ENCODE measurements around the gene REPIN1.

REPIN1 gene

DNA sequence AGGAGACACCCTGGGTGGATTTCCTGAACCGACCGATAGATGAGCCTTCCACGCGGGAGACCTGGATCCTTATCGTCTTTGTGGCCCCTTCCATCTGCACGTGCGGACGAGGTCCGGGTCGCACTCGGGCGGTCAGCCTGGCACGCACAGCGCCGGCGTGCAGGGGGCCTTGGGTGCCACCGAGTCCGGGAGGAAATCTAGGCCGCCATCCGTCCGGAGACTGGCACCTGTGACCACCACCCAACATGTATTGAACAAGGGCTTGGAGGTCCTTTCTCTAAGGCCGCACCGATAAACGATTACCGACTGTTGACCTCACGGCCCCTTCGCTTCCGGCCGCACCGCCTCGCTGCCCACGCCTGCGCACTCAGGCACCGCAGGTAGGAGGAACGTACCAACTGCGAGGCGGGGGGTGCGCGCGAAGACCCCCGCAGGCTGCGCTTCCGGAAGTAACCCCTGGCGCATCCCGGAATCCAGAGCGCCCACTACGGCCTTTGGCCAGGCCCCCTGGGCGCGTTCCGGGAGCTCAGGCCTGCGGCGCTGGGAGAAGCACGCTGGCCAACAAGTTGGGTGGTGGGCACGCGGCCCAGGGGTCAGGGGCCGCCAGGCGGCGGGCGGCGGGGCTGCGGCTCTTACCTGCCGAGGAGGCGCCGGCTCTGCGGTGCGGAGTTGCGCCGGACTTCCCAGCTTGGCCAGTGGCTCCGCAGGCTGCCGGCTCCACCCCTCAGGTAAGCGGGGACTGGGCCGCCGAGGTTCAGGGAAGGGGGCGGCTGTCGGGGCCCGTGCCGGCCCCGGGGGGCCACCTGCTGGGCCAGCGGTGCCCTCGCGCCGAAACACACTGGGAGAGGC is 45.6 kb upstream of the REPIN1 start, which contains the start of the genes ACTR3C and LRRC61:
Gene ACTR3C, minus strand, starts transcription at position 713 of the 849 bp plus-strand sequence. CDS start 28,249 bp downstream, outside the sequence.
Gene LRRC61, plus strand, starts transcription at position 523 of the 849 bp plus-strand sequence. CDS start 13,507 bp downstream, outside the sequence.
- peaks cover 57% of the 10 kb centered on the region for H3K4me1 ChIP-seq (ENCODE audit: low read length)
- no peaks in the 10 kb centered on the region for H3K27me3 ChIP-seq (ENCODE audit: low read depth, low read length)
- TF ChIP-seq EZH2phosphoT487 (IDR thresholded peaks at IDR 0.05; ENCODE audit: low read depth) = no peak
- TF ChIP-seq, protein P1, sequence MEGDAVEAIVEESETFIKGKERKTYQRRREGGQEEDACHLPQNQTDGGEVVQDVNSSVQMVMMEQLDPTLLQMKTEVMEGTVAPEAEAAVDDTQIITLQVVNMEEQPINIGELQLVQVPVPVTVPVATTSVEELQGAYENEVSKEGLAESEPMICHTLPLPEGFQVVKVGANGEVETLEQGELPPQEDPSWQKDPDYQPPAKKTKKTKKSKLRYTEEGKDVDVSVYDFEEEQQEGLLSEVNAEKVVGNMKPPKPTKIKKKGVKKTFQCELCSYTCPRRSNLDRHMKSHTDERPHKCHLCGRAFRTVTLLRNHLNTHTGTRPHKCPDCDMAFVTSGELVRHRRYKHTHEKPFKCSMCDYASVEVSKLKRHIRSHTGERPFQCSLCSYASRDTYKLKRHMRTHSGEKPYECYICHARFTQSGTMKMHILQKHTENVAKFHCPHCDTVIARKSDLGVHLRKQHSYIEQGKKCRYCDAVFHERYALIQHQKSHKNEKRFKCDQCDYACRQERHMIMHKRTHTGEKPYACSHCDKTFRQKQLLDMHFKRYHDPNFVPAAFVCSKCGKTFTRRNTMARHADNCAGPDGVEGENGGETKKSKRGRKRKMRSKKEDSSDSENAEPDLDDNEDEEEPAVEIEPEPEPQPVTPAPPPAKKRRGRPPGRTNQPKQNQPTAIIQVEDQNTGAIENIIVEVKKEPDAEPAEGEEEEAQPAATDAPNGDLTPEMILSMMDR (IDR thresholded peaks at IDR 0.05; ENCODE audit: low read depth, low read length) = peak; percentile 40
- H3K9me3 ChIP-seq (ENCODE audit: insufficient read depth, low read length) = no peaks in the 10 kb centered on the region
- H4K20me1 ChIP-seq (ENCODE audit: insufficient read depth, low read length) = no peaks in the 10 kb centered on the region
- peak within 1 kb of the TSS; percentile 88 for H3K4me3 ChIP-seq (ENCODE audit: low read length)
- peak within 1 kb of the TSS; percentile 94 for H3K9ac ChIP-seq (ENCODE audit: low read length)
- peaks cover 42% of the 10 kb centered on the region for H3K79me2 ChIP-seq (ENCODE audit: low read length)
- peak within 1 kb of the TSS; percentile 80 for H3K27ac ChIP-seq (ENCODE audit: low read length)
- H3K36me3 ChIP-seq (replicated peaks; ENCODE audit: low read depth, low read length) = peaks cover 29% of the 10 kb centered on the region
- peak within 1 kb of the TSS; percentile 84 for H3K4me2 ChIP-seq (ENCODE audit: low read length)
- peak within 1 kb of the TSS; percentile 62 for H2AFZ ChIP-seq (ENCODE audit: low read depth, low read length)

DNA sequence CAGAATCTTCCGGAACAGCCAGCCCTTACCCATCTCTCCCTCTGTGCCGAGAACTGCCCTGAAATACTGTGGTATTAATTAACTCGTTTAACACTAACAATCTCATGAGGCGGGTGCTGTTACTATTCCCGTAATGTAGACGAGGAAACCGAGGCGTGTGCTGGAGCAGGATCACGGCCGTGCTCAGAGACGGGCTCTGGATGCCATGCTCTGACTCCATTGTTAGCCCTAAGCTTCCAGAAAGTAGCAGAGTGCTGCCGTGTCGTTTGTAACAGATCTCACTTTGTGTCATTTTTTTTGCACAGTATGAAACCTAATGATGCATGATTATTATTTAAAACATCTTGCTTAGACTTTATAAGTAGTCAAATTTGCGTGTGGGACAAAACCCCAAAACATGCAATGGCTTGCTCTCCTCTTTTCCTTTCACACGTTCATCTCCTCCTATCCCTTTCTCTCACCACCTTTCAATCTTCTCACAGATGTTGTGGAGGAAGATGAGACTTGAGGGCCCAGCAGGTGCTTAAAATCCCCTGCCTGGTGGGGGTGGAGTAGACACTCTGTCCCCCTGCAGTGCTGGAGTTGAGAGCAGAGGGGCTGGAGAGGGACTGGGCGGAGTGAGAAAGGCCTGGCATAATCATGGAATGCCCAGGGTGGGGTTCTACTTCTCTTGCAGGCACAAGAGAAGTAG is 44.8 kb upstream of the REPIN1 start:
- H3K9me3 ChIP-seq (ENCODE audit: insufficient read depth, low read length) = no peaks in the 10 kb centered on the region
- H3K4me1 ChIP-seq (ENCODE audit: low read length) = peaks cover 49% of the 10 kb centered on the region
- peak overlapping the region; percentile 84 for H3K4me2 ChIP-seq (ENCODE audit: low read length)
- peak overlapping the region; percentile 94 for H3K9ac ChIP-seq (ENCODE audit: low read length)
- no peaks in the 10 kb centered on the region for H3K27me3 ChIP-seq (ENCODE audit: low read depth, low read length)
- no peaks in the 10 kb centered on the region for H4K20me1 ChIP-seq (ENCODE audit: insufficient read depth, low read length)
- H3K36me3 ChIP-seq (replicated peaks; ENCODE audit: low read depth, low read length) = peaks cover 32% of the 10 kb centered on the region
- peak overlapping the region; percentile 80 for H3K27ac ChIP-seq (ENCODE audit: low read length)
- peak overlapping the region; percentile 88 for H3K4me3 ChIP-seq (ENCODE audit: low read length)
- no peak for TF ChIP-seq EZH2phosphoT487 (IDR thresholded peaks at IDR 0.05; ENCODE audit: low read depth)
- TF ChIP-seq, protein P1 (IDR thresholded peaks at IDR 0.05; ENCODE audit: low read depth, low read length) = no peak
- H3K79me2 ChIP-seq (ENCODE audit: low read length) = peaks cover 42% of the 10 kb centered on the region
- H2AFZ ChIP-seq (ENCODE audit: low read depth, low read length) = peak overlapping the region; percentile 62

DNA sequence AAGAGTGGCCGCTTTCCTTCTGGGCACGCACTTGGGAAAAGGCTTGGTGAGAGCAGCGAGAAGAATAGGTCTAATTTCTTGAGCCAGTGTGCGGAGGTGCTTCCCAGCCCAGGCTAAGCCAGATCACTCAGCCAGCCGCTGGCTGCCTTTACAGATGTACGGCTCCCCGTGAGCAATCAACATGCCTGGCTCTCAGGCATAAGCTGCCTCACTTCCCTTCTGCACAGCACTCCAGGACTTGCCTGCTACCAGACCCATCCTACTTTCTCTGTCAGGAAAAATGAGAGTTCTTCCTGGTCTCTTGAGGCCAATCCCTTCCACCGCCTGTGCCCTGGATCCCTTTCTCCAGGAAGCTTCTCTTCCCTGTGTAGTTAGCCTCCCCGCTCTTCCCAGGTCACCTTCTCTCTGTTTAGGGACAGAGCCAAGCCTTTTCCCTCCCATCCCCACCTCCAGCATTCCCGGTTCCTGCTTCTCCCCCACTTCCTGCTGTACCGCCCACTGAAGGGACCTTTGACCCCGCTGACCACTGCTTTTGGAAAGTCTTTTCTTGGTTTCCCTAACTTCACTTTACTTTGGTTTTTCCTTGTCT is 44.2 kb upstream of the REPIN1 start:
- H3K9ac ChIP-seq (ENCODE audit: low read length) = peak overlapping the region; percentile 94; the same call in 1 of the 2 replicates
- H3K4me1 ChIP-seq (ENCODE audit: low read length) = peaks cover 43% of the 10 kb centered on the region
- H3K79me2 ChIP-seq (ENCODE audit: low read length) = peaks cover 42% of the 10 kb centered on the region
- no peak overlapping the region for H2AFZ ChIP-seq (ENCODE audit: low read depth, low read length)
- no peaks in the 10 kb centered on the region for H3K9me3 ChIP-seq (ENCODE audit: insufficient read depth, low read length)
- H4K20me1 ChIP-seq (ENCODE audit: insufficient read depth, low read length) = no peaks in the 10 kb centered on the region
- peak overlapping the region; percentile 84 for H3K4me2 ChIP-seq (ENCODE audit: low read length)
- H3K27ac ChIP-seq (ENCODE audit: low read length) = no peak overlapping the region
- peaks cover 32% of the 10 kb centered on the region for H3K36me3 ChIP-seq (replicated peaks; ENCODE audit: low read depth, low read length)
- H3K27me3 ChIP-seq (ENCODE audit: low read depth, low read length) = no peaks in the 10 kb centered on the region
- TF ChIP-seq EZH2phosphoT487 (IDR thresholded peaks at IDR 0.05; ENCODE audit: low read depth) = no peak
- TF ChIP-seq, protein P1 (IDR thresholded peaks at IDR 0.05; ENCODE audit: low read depth, low read length) = no peak
- H3K4me3 ChIP-seq (ENCODE audit: low read length) = peak overlapping the region; percentile 88

Data from OCI-LY3 (cell line).